ENCODE results near the gene GPRC5A.

The GPRC5A gene

DNA sequence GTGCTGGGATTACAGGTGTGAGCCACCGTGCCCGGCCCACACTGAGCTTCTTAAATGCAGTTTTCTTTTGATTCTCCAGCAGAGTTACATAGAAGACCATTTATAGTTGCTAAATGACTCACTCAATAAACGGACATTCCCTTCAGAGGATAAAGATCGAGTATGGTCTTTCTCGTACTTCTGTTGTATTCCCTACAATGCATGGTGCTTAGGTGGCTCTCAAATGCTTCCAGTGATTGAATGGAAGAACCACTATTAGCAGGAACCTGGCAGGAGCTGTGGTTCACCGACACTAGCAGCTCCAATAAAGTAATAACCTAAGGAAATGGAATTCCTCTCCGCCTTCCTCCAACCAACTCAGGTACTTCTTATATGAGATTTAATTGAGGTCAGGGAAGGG is 3.9 kb upstream of the GPRC5A start:
- no peak for DNase-seq

DNA sequence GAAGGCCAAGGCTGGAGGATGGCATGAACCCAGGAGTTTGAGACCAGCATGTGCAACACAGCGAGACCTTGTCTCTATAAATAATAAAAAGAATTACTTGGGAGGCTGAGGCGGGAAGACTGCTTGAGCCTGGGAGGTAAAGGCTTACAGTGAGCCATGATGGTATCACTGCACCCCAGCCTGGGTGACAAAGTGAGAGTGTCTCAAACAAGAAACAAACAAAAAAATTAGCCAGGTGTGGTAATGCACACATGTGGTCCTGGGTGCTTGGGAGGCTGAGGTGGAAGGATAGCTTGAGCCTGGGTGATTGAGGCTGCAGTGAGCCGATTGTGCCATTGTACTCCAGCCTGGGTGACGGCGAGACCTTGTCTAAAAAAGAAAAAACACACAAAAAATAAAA is 1.7 kb upstream of the GPRC5A start:
- no peak for DNase-seq

DNA sequence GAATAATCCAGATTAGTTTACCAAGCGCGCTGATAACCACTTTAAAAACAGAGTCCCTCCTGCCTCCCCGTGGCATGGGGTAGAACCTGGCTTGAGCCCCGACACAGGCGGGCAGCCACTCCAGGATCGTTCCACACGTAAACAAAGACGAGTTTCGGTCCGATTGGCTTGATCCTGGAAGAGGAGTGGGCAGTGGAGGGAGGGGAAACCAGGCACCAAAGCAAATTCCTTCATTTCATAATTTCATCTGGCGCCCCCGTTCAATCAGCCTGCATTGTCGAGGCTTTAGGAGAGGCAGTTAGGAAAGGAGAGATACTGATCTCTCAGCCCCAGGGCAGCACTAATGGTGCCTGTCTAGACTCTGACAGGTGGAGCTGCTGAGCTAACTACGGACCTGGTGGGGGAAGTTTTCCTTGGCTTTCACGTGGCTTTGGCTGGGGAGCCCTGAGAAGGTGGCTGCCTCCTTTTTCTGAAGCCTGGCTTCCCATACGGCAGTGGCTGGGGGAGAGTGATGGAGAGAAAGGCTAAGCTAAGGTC is 751 bp upstream of the GPRC5A start:
- peak; percentile 19 for DNase-seq

DNA sequence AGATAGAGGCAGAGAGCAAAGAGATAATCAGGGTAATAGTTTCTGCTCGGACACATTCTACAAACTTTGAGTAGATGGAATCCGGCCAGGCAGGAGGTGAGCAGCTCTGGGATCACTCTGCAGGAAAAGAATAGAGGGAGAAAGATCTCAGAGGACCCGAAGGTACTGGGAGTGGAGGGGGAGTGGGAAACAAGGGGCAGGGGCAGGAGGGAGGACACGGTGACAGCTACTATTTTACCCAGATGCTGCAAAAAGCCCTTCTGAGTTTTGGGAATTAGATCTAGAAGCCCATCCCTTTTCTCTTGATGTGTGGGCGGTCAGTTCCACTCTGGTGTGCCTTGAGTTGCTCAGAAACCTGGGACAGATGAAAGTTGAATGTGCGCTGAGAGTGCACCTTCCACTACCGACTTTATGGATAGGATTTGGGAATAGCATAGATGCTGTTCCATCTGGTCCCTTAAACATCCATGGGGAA is 556 bp downstream of the GPRC5A start:
- DNase-seq, result no peak

DNA sequence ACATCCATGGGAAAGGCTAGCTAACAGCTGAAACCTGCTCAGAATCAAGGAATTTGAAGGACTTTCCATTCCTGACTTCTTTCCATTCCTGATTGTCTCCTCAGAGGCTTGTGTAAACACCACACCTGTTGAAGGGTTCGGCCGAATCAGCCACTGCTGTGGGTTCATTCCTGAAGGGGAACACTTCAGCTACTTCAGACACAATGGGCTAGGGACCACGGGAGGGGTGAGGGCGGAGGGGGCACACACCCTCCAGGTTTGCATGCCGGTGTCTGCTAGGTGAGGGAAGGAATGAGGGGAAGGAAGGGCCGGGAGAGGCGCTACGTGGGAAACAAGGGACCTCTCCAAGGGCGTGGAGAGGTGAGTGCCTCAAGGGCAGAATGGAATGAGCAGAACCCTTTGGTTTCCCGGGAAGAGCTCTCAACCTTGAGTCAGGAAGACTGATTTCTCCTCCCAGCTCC is 1.3 kb downstream of the GPRC5A start:
- DNase-seq, result no peak

DNA sequence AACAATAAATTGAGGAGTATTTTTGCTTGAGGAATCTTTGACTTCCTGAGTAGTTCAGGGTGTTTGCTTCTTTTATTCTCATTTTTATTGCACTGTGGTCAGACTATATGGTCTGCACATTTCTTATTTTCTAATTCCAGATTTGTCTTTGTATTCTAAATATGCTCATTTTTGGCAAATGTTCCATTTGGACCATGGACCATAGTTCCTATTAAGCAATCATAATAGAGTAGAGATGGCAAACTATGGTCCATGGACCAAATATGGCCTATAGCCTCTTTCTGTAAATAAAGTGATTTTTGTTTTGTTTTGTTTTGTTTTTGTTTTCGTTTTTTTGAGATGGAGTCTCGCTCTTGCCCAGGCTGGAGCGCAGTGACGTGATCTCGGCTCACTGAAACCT is 2.1 kb downstream of the GPRC5A start:
- no peak for DNase-seq

DNA sequence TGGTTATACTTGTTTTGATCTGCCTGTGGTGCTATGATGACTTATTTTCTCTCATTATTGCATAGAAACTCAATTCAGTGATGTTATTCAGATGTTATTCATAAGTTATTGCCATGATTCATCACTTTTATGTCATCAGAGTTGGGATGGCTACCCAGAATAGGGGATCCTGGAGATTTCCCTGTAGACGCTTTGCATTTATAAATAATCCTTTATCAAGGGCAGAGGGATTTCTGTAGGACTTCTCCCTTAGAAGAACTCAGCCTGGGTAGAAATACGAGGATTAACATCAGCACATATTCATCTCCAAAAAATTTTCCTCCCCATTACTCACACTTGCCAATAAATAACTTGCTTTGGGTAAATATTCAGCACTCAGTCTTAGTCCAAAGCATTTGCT is 4.9 kb downstream of the GPRC5A start:
- DNase-seq, result no peak

DNA sequence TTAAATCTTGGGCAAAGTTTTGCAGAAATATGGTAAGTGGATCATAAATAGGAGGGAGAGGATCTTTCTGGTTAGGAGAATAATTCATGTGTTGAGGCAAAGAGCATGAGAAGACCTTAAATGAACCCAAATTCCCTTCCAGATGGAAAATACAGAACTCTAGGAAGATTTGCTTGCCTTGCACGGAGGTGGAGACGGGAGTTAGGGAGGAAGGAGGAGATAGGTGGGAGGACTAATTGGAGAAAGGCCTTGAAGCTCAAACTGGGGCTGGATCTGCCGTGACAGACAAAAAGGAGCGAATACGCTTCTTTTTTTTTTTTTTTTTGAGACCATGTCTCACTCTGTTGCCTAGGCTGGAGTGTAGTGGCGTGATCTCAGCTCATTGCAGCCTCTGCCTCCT is 5.9 kb downstream of the GPRC5A start:
- DNase-seq, result no peak

DNA sequence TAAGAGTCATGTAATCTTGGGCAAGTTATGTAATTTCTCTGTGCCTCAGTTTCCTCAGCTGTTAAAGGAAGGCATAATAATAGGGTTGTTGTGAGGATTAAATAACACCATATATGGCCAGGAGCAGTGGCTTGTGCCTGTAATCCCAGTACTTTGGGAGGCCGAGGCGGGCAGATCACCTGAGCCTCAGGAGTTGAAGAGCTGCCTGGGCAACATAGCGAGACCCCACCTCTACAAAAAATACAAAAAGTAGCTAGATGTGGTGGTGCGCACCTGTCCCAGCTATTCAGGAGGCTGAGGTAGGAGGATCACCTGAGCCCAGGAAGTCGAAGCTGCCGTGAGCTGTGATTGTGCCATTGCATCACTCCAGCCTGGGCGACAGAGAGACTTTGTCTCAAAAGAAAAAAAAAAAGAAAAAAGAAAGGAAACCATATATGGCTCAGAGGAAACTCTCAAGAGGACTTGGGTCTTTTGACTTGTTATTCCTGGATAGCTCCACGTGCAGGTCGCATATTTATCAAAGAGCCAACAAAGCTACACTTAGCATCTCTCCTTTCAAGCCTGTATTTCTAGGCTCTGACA is 6.9 kb downstream of the GPRC5A start:
- no peak for DNase-seq

DNA sequence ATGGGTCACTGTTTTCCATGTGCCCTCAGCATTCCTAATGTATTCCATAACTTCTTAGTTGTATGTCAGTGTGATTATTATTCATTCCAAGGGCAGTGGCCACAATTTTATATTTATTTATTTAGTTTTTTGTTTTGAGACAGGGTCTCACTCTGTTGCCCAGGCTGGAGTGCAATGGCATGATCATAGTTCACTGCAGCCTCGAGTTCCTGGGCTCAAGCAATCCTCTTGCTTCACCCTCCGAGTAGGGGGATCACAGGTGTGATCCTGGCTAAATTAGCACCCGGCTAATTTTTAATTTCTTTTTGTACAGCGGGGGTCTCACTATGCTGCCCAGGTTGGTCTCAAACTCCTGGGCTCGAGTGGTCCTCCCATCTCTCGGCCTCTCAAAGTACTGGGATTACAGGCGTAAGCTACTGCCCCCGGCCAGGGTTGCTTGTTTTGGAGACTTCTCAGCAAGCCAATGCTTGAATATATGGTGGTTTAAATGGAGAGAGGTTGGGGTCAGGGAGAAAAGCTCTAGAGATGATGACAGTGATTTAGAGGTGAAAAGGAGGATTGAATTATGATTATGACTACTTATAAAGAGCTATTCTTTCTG is 7.6 kb downstream of the GPRC5A start:
- no peak for DNase-seq

DNA sequence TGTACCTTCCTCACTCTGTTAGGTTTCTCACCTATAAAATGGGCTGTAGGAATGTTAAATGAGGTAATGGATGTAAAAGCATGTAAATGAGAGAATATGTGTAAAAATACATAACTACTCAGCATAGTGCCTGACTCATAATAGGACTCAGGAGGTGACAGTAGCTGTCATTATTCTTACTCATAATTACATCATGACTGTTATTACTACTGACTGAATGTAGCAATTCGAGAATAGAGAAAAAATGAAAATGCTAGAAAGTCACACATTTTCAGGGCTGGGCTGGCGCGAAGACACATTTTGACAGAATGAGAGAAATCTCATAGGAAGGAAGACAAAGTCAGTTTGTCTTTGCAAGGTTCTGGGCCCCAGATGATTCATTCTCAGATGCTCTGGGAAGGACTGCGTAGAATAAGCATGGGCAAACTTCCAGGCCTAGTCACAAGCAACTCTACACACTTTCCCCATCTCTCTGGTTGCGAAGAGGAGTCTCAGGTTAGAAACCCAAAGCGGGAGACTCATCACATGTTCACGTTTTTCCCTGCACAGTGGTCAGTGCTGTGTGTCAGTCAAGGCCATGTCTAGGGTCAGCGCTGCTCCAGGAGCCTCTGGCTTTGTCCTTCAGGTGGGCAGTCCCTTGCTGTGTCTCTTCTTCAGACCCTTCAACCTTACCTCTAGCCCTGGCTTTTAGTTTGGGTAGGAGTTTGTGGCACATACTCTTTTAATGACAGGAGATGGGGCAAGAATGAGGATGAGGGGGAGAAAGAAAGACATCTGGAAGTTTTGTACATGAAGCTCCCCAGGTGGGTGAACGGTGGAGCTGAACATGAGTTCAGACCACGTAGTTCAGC is 8.4 kb downstream of the GPRC5A start:
- DNase-seq, result no peak

DNA sequence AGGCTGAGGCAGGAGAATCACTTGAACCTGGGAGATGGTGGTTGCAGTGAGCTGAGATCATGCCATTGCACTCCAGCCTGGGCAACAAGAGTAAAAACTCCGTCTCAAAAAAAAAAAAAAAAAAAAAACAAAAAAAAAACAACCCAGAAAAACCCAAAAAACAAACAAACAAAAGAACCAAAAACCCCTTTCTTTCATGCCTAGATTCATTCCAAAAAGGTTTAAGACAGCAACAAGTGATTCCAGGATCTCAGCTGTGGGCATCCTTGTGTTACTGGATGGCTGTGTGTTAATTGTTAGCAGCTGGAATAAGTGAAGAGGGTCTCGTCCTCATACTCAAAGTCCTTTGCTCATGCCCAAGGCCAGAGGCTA is 9.4 kb downstream of the GPRC5A start:
- DNase-seq, result no peak

DNA sequence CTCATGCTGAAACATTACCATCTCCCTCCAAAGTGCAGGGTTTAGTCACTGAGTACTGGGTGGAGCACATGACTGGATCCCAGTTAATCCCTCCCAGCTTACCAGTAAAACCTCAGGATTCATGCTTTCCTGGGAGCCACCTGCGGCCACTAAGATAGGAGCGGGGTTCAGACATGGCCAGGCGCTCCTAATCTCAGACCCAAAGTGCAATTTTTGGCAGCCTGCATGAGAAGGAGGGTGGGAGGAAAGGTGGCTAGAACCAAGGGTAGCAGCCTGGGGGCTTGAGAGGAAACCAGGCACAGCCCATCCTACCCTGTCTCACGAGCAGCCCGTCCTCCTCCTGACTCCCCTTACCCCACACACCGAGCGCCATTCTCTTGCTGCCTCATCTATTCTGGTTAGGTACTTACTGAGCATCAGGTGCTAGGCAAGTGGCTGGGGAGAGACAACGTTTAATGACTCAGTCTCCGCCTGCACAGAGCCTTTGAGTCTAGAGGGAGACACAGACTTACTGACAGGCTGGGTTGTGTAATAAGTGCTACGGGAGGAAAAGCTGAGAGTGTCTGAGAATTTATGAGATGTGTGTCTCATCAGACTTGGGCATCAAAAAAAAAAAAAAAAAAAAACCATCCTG is 9.9 kb downstream of the GPRC5A start:
- no peak for DNase-seq

DNA sequence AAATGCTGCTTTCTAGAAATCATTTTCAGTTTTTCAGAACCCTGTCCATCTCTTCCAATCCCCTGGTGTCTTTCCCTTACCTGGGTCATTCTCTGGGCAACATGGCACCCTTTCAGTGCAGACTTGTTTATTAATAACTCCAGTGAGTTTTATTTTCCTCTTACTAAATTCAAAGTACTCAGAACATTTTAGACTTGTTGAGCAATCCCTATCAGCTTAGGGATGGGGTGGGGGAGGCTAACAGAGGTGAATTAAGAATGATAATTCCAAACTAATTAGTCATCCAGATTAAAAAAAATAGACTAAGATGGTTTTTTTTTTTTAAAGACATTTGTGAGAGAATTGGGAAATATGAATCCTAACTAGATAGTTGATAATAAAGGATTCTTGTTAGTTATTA is 10.7 kb downstream of the GPRC5A start:
- no peak for DNase-seq

DNA sequence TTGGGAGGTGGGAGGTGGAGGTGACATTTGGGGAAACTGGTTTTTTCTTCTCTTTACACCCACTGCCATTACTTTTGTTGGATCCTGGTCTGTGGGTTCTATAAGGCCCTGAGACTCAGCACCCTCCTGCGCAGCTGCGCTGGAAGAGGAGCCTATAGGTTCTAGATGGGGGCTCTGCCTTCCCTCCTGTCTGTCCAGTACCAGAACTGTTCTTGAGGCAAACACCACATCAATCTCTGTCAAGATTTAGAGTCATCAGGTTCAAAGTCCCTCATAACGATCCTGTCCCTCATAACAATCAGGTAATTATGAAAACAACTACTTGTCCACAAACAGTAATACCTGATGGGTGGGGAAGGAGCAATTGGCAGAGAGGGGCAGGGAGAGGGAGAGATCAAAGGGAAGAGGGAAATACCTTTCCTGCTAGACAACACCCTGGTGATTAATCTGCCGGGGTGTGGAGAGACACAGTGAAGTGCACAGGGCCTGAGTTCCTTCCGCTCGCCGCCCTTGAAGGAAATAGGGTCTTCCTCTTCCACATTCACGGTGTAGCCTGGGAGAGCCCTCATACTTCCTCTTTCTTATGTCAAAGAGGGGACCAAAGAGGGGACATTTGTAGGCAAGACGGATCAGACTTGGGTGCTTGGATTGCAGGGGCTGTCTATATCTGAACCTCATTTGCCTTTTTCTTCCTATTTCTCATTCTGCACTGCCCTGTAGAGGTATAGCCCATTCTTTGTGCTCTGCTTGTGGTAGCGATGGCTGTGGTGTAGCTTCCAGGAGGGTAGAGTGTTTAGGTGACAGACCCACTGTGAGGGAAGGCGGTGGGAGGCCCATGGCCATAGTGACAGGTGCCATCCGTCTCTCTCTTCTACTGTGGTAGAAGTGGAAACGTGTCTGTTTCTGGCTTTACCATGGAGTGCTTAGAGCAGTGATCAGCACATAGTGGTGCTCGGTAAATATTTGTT is 12.6 kb downstream of the GPRC5A start:
- no peak for DNase-seq

DNA sequence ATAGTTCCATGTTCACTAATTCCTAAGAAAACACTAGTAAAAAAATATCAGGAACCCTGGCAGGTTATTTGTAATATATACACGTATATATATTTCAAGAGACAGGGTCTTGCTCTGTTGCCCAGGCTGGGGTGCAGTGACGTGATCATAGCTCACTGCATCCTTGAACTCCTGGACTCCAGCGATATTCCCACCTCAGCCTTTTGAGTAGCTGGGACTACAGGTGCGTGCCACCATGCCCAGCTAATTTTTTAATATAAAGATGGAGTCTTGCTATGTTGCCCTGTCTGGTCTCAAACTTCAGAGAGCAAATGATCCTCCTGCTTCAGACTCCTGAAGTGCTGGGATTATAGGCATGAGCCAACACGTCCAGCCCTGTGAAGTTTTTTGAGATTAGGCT is 16.2 kb downstream of the GPRC5A start:
- DNase-seq, result no peak

DNA sequence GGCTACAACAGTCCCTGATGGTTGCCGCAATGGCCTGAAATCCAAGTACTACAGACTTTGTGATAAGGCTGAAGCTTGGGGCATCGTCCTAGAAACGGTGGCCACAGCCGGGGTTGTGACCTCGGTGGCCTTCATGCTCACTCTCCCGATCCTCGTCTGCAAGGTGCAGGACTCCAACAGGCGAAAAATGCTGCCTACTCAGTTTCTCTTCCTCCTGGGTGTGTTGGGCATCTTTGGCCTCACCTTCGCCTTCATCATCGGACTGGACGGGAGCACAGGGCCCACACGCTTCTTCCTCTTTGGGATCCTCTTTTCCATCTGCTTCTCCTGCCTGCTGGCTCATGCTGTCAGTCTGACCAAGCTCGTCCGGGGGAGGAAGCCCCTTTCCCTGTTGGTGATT is 16.9 kb downstream of the GPRC5A start:
- no peak for DNase-seq

DNA sequence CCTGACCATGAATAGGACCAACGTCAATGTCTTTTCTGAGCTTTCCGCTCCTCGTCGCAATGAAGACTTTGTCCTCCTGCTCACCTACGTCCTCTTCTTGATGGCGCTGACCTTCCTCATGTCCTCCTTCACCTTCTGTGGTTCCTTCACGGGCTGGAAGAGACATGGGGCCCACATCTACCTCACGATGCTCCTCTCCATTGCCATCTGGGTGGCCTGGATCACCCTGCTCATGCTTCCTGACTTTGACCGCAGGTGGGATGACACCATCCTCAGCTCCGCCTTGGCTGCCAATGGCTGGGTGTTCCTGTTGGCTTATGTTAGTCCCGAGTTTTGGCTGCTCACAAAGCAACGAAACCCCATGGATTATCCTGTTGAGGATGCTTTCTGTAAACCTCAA is 17.3 kb downstream of the GPRC5A start:
- no peak for DNase-seq

DNA sequence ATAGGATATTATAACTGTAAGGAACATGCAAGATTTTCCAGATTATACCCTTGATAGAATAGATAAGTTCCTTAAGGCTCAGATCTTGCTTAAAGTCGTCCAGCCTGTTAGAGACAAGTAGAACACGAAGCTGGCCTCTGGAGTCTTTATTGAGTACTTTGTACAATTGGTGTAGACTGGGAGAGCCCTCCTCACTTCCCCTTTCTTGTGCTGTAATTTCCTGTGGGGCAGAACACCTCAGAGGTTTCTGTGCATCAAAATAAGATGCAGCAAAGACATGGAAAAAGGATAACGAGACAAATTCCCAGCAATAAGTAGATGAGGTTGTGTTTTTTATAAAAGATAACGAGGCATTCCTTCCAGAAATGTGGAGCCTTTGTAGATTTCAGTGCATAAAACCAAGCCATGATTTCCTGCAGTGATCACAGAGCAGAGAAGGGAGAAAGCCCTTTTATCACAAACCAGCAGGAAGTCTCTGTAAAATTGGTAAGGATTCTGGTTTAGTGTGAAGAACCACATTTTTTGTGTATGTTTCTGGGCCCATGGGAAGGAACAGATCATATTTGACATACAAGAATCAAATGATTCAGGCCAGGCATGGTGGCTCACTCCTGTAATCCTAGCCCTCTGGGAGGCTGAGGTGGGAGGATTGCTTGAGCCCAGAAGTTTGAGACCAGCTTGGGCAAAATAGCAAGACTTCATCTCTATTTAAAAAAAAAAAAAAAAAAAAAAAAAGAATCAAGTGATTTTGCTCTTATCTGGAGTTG is 18.0 kb downstream of the GPRC5A start:
- no peak for DNase-seq

DNA sequence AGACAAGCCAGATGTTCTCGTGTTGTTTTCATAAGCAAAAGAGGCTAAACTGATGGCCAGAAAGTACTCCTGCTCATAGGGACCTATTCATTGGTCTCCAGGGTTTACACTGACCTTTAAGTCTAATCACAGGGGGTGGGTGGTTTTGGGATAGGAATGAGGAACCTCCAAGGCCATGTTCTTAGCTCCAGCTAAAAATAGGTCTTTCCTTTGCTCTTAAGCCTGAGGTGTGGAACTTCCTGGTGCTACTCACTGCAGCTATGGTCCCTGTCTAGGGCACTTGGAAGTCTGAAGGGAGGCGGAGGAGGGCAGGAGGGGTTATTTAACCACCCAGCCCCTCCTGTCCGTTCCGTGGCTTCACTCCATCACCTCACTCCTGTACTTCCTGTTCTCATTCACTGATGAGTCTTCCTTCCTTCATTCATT is 18.6 kb downstream of the GPRC5A start:
- DNase-seq, result no peak

DNA sequence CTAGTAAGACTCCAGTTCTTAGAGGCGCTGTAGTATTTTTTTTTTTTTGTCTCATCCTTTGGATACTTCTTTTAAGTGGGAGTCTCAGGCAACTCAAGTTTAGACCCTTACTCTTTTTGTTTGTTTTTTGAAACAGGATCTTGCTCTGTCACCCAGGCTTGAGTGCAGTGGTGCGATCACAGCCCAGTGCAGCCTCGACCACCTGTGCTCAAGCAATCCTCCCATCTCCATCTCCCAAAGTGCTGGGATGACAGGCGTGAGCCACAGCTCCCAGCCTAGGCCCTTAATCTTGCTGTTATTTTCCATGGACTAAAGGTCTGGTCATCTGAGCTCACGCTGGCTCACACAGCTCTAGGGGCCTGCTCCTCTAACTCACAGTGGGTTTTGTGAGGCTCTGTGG is 21.3 kb downstream of the GPRC5A start:
- DNase-seq, result no peak
